Spleen (tissue), 11 donors: ENCODE results near the gene SLC16A10. TPM values are rescaled to one million over a fixed set of nuclear protein-coding genes. Genes with fewer than 3 reads are reported as not detected.

Source experiments
- DNase-seq: peaks from one replicate; pipeline ENCODE4 v3.0.0-alpha.2; 2020
- H3K27ac ChIP-seq, 8 donors: fragments of 200-600 bp; sonication (generic) in 7 of 8; 1 replicate in 4 of 8; 2 replicates in 4 of 8; pipeline versions ENCODE4 v1.5.0 to v1.8.0; 2016 to 2021; ENCODE audit warnings: inconsistent platforms in 4 of 8, mild to moderate bottlenecking in 4 of 8, moderate library complexity in 1 of 8
- H3K27me3 ChIP-seq, 7 donors: fragments of 200-600 bp; sonication (generic) in 6 of 7; replicated peaks in 1 of 7; 1 replicate in 4 of 7; 2 replicates in 3 of 7; pipeline versions ENCODE4 v1.5.0 to v1.8.0; 2016 to 2021; ENCODE audit warnings: inconsistent platforms in 3 of 7, mild to moderate bottlenecking in 1 of 7
- H3K36me3 ChIP-seq, 6 donors: fragments of 200-600 bp; sonication (generic) in 5 of 6; 1 replicate in 4 of 6; 2 replicates in 2 of 6; pipeline versions ENCODE4 v1.5.0 to v1.8.0; 2016 to 2021; ENCODE audit warnings: inconsistent platforms in 2 of 6
- H3K4me1 ChIP-seq, 6 donors: fragments of 200-600 bp; sonication (generic) in 5 of 6; 1 replicate in 3 of 6; 2 replicates in 3 of 6; pipeline versions ENCODE4 v1.5.0 to v1.8.0; 2016 to 2021; ENCODE audit warnings: inconsistent platforms in 3 of 6
- H3K4me3 ChIP-seq, 8 donors: fragments of 200-600 bp; sonication (generic) in 7 of 8; 1 replicate in 4 of 8; 2 replicates in 4 of 8; pipeline versions ENCODE4 v1.5.0 to v1.8.0; 2016 to 2021; ENCODE audit warnings: inconsistent platforms in 4 of 8, mild to moderate bottlenecking in 4 of 8, moderate library complexity in 2 of 8
- H3K9me3 ChIP-seq, 8 donors: fragments of 200-600 bp; sonication (generic) in 7 of 8; 1 replicate in 4 of 8; 2 replicates in 4 of 8; pipeline versions ENCODE4 v1.5.0 to v1.8.0; 2016 to 2021; ENCODE audit warnings: inconsistent platforms in 4 of 8
- POLR2A ChIP-seq, 3 donors: fragments of 450-650 bp; IDR thresholded peaks; one replicate each; pipeline ENCODE4 v1.5.1; 2017; ENCODE audit warnings: antibody characterized with exemption in 3 of 3, mild to moderate bottlenecking in 1 of 3
- POLR2AphosphoS5 ChIP-seq, 3 donors: sonication (generic); formaldehyde crosslinking; IDR thresholded peaks; one replicate each; pipeline ENCODE4 v1.5.1; 2017; ENCODE audit warnings: antibody characterized with exemption in 3 of 3
- WGBS, 5 donors: extraction: QIAGEN DNeasy Blood & Tissue Kit in 3 of 5; methylation state at CpG; one replicate each; pipeline versions ENCODE4 v1.1.5 to v1.1.7; 2013 to 2018; 5-methylcytosine and 5-hydroxymethylcytosine counted together
- intact Hi-C: fragments of 100-400 bp; cut with DNase I; formaldehyde crosslinking; loops from one replicate; pipeline ENCODE4 v1.15.0; 2023; ENCODE audit warnings: low total_unique reads
- polyA plus RNA-seq, 3 donors: library from polyadenylated mRNA; stranded (reverse); fragments of 200-250 nt; gene quantifications; one replicate each; pipeline ENCODE4 v1.2.1, GENCODE V29; 2013
- total RNA-seq, 7 donors: library from RNA; depleted of rRNA in 3 of 7; stranded (reverse); fragments of >200 nt in 3 of 7; fragmentation: NEBNext Ultra II Directional in 4 of 7; extraction: Animal tissue kit (Norgen Biotek cat#: 25700) in 4 of 7; gene quantifications; one replicate each; pipeline versions ENCODE4 v1.1.0 to v1.2.1, GENCODE V29; 2016 to 2021
- TF ChIP-seq, protein P1 (sequence below), 11 experiments: fragments of 200-600 bp in 7 of 11; fragments of 450-650 bp in 4 of 11; sonication (generic) in 4 of 11; IDR thresholded peaks in 8 of 11; conservative IDR thresholded peaks in 3 of 11; 1 replicate in 7 of 11; 2 replicates in 4 of 11; pipeline versions ENCODE4 v1.4.0 to v1.8.0; 2016 to 2021; ENCODE audit warnings: antibody characterized with exemption in 11 of 11, inconsistent platforms in 4 of 11, mild to moderate bottlenecking in 1 of 11
- donor health status: healthy with polysubstance abuse.
- donor health status: DM: no; HTN: no; CAD: no; lungs with moderate emphysema.
- donor health status: DM: no; HTN: no; CAD: no.
- donor health status: Bipolar disorder and iron deficiency.
- donor health status: healthy.
- donor health status: DM: no; HTN: no; CAD: no.
- donor health status: DM: yes; HTN: yes; CAD: no.

SLC16A10 gene
- total and polyA plus RNA-seq, 10 donors, result 0.24 to 19.9 (median 5.6) TPM

DNA sequence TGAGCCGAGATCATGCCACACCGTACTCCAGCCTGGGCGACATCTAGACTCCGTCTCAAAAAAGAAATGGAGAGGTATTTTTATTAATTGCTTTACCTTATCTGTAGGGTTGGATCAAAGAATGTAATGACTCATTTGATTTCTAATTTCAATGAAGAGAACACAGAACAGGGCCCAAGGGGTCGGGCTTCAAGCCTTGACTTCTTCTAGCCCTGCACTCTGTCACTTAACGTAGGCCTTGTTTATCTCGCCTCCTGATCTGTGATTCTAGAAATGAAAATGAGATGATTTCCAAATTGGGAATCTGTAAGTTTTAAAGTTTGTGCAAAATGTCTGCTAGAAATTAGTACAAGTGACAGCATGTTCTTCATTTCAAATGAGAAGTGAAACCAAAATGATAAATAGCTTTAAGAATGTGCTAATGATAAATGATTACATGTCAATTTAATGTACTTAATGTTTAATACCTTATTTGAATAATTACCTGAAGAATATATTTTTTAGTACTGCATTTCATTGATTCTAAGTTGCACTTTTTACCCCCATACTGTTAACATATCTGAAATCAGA is 180.5 kb downstream of the SLC16A10 start:
- intact Hi-C loops, result loop anchor here (10.0 kb wide), 1 partner anchor 777 kb away; no protein-coding TSS in a partner anchor

DNA sequence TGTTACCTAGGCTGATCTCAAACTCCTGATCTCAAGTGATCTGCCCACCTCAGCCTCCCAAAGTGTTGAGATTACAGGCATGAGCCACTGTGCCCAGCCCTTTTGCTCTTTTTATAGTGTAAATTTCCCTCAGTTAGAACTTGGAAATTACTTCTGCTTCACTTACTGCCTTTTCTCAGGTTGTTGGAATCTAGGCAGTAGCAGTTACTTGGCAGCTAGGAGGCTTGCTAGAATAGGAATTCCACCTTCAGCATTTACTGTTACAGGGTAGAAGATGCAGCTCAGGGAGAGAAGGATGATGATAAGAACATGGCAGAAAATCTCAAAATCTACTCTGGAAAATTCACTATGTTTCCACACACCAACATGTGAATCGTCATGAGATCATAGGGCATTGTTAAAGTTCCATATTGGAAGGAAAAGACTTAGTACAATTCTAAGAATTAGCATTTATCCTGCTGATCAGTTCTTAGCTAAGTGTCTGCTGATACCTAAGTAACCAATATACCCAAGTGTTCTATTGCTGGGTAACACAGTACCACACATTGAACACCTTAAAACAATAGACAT is 182.2 kb downstream of the SLC16A10 start:
- peaks cover 0 to 12% (median 7%) of the 10 kb centered on the region in 6 donors for H3K4me1 ChIP-seq
- intact Hi-C loops, result loop anchor here (10.0 kb wide), 1 partner anchor 775 kb away; no protein-coding TSS in a partner anchor
- TF ChIP-seq POLR2AphosphoS5 (IDR thresholded peaks at IDR 0.05), result no peak
- peaks cover 0 to 83% (median 47%) of the 10 kb centered on the region in 6 donors for H3K36me3 ChIP-seq
- H3K9me3 ChIP-seq, result peaks cover 3 to 20% (median 18%) of the 10 kb centered on the region in 8 donors
- no peak overlapping the region for H3K4me3 ChIP-seq
- no peak for DNase-seq
- H3K27me3 ChIP-seq, result no peaks in the 10 kb centered on the region
- WGBS, 5 donors, result 94 to 97% (median 96%) methylated on average over 1 of the region's 1 CpG
- H3K27ac ChIP-seq, result no peak overlapping the region

More for the DNA sequence above, 180.5 kb downstream of the SLC16A10 start:
- Histone ChIP-seq H3K4me1 (peaks cover 0 to 17% (median 7%) of the 10 kb centered on the region in 6 donors), H3K9me3 (peaks cover 0 to 4% (median 2%) of the 10 kb centered on the region in 8 donors), H3K27ac (peak overlapping the region in 3 of 8 donors; percentile 19 to 48 (median 30)), H3K27me3 (no peaks in the 10 kb centered on the region), H3K4me3 (no peak overlapping the region), H3K36me3 (peaks cover 0 to 80% (median 35%) of the 10 kb centered on the region in 6 donors)
- DNase-seq, result no peak
- TF ChIP-seq POLR2A (IDR thresholded peaks at IDR 0.05) (no peak), POLR2AphosphoS5 (IDR thresholded peaks at IDR 0.05) (no peak)
- TF ChIP-seq, protein P1, sequence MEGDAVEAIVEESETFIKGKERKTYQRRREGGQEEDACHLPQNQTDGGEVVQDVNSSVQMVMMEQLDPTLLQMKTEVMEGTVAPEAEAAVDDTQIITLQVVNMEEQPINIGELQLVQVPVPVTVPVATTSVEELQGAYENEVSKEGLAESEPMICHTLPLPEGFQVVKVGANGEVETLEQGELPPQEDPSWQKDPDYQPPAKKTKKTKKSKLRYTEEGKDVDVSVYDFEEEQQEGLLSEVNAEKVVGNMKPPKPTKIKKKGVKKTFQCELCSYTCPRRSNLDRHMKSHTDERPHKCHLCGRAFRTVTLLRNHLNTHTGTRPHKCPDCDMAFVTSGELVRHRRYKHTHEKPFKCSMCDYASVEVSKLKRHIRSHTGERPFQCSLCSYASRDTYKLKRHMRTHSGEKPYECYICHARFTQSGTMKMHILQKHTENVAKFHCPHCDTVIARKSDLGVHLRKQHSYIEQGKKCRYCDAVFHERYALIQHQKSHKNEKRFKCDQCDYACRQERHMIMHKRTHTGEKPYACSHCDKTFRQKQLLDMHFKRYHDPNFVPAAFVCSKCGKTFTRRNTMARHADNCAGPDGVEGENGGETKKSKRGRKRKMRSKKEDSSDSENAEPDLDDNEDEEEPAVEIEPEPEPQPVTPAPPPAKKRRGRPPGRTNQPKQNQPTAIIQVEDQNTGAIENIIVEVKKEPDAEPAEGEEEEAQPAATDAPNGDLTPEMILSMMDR (IDR thresholded peaks at IDR 0.05 in 8 of 11, conservative IDR thresholded peaks at IDR 0.05 in 3 of 11), result no peak
- 85 to 92% (median 90%) methylated on average over 7 of the region's 7 CpGs for WGBS, 5 donors

DNA sequence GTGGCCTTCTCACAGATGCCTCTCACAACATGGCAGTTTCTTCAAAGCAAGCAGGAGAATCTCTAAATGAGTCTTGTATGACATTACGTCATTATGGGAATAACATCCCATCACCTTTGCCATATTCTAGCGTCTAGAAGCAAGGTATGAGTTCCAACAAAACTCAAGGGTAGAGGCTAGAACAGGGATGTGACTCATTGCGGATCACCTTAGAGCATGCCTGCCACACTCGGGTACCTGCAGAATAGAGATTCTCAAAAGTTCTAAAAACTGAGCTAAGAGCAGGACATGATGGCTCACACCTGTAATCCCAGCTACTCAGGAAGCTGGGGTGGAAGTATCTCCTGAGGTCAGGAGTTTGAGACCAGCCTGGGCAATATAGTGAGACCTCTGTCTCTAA is 182.8 kb downstream of the SLC16A10 start:
- no peak for DNase-seq
- peaks cover 3 to 83% (median 50%) of the 10 kb centered on the region in 6 donors for H3K36me3 ChIP-seq

DNA sequence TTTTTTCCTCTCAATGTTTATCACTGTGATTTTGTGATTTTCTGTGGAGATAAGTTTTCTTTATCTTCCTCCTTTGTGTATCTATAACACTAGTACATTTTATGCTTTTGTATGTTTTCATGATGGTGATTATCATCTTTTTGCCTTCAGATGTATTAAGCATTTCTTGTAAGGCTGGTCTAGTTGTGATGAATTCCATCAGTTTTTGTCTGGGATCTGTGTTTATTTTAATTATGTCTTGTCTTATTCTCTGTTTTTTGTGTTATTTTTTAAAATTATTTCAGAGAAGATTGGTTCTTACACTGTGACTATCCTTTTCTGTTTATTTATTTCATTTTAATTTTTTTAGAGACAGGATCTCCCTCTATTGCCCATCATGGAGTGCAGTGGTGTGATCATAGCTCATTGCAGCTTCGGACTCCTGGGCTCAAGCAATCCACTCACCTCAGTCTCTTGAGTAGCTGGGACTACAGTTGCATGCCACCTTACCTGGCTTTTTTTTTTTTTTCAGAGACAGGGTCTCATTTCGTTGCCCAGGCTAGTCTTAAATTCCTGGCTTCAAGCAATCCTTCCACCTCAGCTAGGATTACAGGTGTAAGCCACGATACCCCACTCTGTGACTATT is 187.4 kb downstream of the SLC16A10 start:
- no peaks in the 10 kb centered on the region for H3K4me1 ChIP-seq
- TF ChIP-seq POLR2A (IDR thresholded peaks at IDR 0.05) (no peak), POLR2AphosphoS5 (IDR thresholded peaks at IDR 0.05) (no peak)
- TF ChIP-seq, protein P1 (IDR thresholded peaks at IDR 0.05 in 8 of 11, conservative IDR thresholded peaks at IDR 0.05 in 3 of 11), result no peak
- H3K27me3 ChIP-seq, result no peaks in the 10 kb centered on the region
- peaks cover 3 to 86% (median 66%) of the 10 kb centered on the region in 6 donors for H3K36me3 ChIP-seq
- intact Hi-C loops, result no loop called here
- no peak overlapping the region for H3K4me3 ChIP-seq
- no peak overlapping the region for H3K27ac ChIP-seq
- peaks cover 7 to 37% (median 34%) of the 10 kb centered on the region in 8 donors for H3K9me3 ChIP-seq
- no peak for DNase-seq
- WGBS, 5 donors, result 91 to 100% (median 98%) methylated on average over 3 of the region's 3 CpGs

More for the DNA sequence above, 182.8 kb downstream of the SLC16A10 start:
- Histone ChIP-seq H3K27ac (no peak overlapping the region), H3K4me3 (no peak overlapping the region), H3K4me1 (peaks cover 0 to 12% (median 7%) of the 10 kb centered on the region in 6 donors), H3K9me3 (peaks cover 7 to 27% (median 25%) of the 10 kb centered on the region in 8 donors), H3K27me3 (no peaks in the 10 kb centered on the region)
- intact Hi-C loops, result no loop called here
- WGBS, 5 donors, result 96 to 100% (median 98%) methylated on average over 4 of the region's 4 CpGs
- no peak for TF ChIP-seq POLR2A (IDR thresholded peaks at IDR 0.05)
- TF ChIP-seq POLR2AphosphoS5 (IDR thresholded peaks at IDR 0.05), result no peak
- TF ChIP-seq, protein P1 (IDR thresholded peaks at IDR 0.05 in 8 of 11, conservative IDR thresholded peaks at IDR 0.05 in 3 of 11), result no peak
